ENCODE data around the gene RBM15. TPM values are rescaled to one million over a fixed set of nuclear protein-coding genes. Genes with fewer than 3 reads are reported as not detected.

RBM15 gene
- total RNA-seq, 1 donor from 2014 or later, result 36.6 TPM

DNA sequence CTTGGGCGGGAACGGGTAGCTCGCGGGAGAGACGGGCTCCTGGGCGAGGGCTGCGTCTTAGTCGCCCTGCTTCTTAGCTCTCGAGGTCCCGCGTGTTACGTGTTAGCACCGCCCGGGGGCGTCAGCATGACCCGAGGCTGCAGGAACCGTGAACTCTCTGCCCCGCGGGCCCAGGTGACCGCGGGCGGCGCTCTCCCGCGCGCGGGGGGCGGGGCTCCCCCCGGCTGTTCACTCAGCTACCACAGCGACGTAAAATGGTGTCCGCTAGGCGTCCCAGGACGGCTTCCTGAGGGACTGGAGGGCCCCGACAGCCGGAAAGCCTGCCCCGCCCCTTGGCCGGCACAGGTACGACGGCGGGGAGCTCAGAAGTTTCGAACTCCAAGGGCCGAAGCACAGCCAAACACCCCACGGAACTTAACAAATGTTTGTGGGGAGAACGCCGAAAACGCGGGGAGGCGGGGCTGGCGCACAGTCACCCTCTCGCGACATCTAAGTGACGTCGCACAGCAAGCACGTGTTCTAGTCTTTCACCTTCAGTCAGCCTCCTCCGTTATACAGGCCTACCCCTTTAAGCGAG lies 780 bp upstream of the RBM15 start:
- TF ChIP-seq, protein P1, sequence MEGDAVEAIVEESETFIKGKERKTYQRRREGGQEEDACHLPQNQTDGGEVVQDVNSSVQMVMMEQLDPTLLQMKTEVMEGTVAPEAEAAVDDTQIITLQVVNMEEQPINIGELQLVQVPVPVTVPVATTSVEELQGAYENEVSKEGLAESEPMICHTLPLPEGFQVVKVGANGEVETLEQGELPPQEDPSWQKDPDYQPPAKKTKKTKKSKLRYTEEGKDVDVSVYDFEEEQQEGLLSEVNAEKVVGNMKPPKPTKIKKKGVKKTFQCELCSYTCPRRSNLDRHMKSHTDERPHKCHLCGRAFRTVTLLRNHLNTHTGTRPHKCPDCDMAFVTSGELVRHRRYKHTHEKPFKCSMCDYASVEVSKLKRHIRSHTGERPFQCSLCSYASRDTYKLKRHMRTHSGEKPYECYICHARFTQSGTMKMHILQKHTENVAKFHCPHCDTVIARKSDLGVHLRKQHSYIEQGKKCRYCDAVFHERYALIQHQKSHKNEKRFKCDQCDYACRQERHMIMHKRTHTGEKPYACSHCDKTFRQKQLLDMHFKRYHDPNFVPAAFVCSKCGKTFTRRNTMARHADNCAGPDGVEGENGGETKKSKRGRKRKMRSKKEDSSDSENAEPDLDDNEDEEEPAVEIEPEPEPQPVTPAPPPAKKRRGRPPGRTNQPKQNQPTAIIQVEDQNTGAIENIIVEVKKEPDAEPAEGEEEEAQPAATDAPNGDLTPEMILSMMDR (IDR thresholded peaks at IDR 0.05), result peak in 2 of 3 experiments; percentile 61 to 66
- TF ChIP-seq POLR2A (IDR thresholded peaks at IDR 0.05), result peak; percentile 23 to 42
- peak in 1 of 2 donors; percentile 91 for TF ChIP-seq POLR2AphosphoS5 (IDR thresholded peaks at IDR 0.05; ENCODE audit: insufficient read depth in 1 of 2, low read depth in 1 of 2)
- no peaks in the 10 kb centered on the region for H3K27me3 ChIP-seq
- peak overlapping the region; percentile 67 to 84 for H3K4me3 ChIP-seq
- peaks cover 0 to 15% of the 10 kb centered on the region in 2 donors for H3K36me3 ChIP-seq
- intact Hi-C loops (cut with DNase I), result no loop called here
- H3K4me1 ChIP-seq, result peaks cover 47% of the 10 kb centered on the region
- DNase-seq (ENCODE audit: extremely low spot score in 2 of 2), result peak in 1 of 2 donors; percentile 100
- H3K27ac ChIP-seq, result peak overlapping the region; percentile 98
- no peaks in the 10 kb centered on the region for H3K9me3 ChIP-seq

DNA sequence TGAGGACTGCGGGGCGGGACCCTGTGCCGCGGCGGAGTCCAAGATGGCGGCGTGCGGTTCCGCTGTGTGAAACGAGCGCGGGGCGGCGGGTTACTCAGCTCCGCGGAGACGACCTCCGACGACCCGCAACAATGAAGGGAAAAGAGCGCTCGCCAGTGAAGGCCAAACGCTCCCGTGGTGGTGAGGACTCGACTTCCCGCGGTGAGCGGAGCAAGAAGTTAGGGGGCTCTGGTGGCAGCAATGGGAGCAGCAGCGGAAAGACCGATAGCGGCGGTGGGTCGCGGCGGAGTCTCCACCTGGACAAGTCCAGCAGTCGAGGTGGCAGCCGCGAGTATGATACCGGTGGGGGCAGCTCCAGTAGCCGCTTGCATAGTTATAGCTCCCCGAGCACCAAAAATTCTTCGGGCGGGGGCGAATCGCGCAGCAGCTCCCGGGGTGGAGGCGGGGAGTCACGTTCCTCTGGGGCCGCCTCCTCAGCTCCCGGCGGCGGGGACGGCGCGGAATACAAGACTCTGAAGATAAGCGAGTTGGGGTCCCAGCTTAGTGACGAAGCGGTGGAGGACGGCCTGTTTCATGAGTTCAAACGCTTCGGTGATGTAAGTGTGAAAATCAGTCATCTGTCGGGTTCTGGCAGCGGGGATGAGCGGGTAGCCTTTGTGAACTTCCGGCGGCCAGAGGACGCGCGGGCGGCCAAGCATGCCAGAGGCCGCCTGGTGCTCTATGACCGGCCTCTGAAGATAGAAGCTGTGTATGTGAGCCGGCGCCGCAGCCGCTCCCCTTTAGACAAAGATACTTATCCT lies 430 bp downstream of the RBM15 start:
- Histone ChIP-seq H3K27ac (peak overlapping the region; percentile 79), H3K9me3 (no peaks in the 10 kb centered on the region), H3K4me1 (peaks cover 59% of the 10 kb centered on the region), H3K27me3 (no peaks in the 10 kb centered on the region), H3K4me3 (peak overlapping the region; percentile 67 to 84), H3K36me3 (peaks cover 0 to 19% of the 10 kb centered on the region in 2 donors)
- intact Hi-C loops (cut with DNase I), result loop anchor here (5.0 kb wide), 1 partner anchor 68 kb away; the partner anchor contains the start of gene LAMTOR5
- TF ChIP-seq, protein P1 (IDR thresholded peaks at IDR 0.05), result peak in 2 of 3 experiments; percentile 2 to 52
- TF ChIP-seq POLR2AphosphoS5 (IDR thresholded peaks at IDR 0.05; ENCODE audit: insufficient read depth in 1 of 2, low read depth in 1 of 2) (peak in 1 of 2 donors; percentile 97), POLR2A (IDR thresholded peaks at IDR 0.05) (peak in 1 of 2 donors; percentile 79)
- no peak for DNase-seq (ENCODE audit: extremely low spot score in 2 of 2)

DNA sequence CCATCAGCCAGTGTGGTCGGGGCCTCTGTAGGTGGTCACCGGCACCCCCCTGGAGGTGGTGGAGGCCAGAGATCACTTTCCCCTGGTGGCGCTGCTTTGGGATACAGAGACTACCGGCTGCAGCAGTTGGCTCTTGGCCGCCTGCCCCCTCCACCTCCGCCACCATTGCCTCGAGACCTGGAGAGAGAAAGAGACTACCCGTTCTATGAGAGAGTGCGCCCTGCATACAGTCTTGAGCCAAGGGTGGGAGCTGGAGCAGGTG lies 961 bp downstream of the RBM15 start:
- H3K27me3 ChIP-seq, result no peaks in the 10 kb centered on the region
- TF ChIP-seq POLR2AphosphoS5 (IDR thresholded peaks at IDR 0.05; ENCODE audit: insufficient read depth in 1 of 2, low read depth in 1 of 2) (no peak), POLR2A (IDR thresholded peaks at IDR 0.05) (no peak)
- TF ChIP-seq, protein P1 (IDR thresholded peaks at IDR 0.05), result no peak
- H3K4me1 ChIP-seq, result peaks cover 65% of the 10 kb centered on the region
- peak overlapping the region; percentile 67 to 84 for H3K4me3 ChIP-seq
- peak overlapping the region; percentile 79 for H3K27ac ChIP-seq
- H3K9me3 ChIP-seq, result no peaks in the 10 kb centered on the region
- DNase-seq (ENCODE audit: extremely low spot score in 2 of 2), result no peak
- H3K36me3 ChIP-seq, result peaks cover 0 to 19% of the 10 kb centered on the region in 2 donors
- intact Hi-C loops (cut with DNase I), result loop anchor here (5.0 kb wide), 1 partner anchor 67 kb away; the partner anchor contains the start of gene LAMTOR5

DNA sequence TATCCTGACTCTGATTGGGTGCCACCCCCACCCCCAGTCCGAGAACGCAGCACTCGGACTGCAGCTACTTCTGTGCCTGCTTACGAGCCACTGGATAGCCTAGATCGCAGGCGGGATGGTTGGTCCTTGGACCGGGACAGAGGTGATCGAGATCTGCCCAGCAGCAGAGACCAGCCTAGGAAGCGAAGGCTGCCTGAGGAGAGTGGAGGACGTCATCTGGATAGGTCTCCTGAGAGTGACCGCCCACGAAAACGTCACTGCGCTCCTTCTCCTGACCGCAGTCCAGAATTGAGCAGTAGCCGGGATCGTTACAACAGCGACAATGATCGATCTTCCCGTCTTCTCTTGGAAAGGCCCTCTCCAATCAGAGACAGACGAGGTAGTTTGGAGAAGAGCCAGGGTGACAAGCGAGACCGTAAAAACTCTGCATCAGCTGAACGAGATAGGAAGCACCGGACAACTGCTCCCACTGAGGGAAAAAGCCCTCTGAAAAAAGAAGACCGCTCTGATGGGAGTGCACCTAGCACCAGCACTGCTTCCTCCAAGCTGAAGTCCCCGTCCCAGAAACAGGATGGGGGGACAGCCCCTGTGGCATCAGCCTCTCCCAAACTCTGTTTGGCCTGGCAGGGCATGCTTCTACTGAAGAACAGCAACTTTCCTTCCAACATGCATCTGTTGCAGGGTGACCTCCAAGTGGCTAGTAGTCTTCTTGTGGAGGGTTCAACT lies 2.1 kb downstream of the RBM15 start:
- no peak overlapping the region for H3K27ac ChIP-seq
- TF ChIP-seq POLR2A (IDR thresholded peaks at IDR 0.05) (no peak), POLR2AphosphoS5 (IDR thresholded peaks at IDR 0.05; ENCODE audit: insufficient read depth in 1 of 2, low read depth in 1 of 2) (no peak)
- TF ChIP-seq, protein P1 (IDR thresholded peaks at IDR 0.05), result no peak
- H3K4me1 ChIP-seq, result peaks cover 74% of the 10 kb centered on the region
- H3K9me3 ChIP-seq, result no peaks in the 10 kb centered on the region
- H3K27me3 ChIP-seq, result no peaks in the 10 kb centered on the region
- intact Hi-C loops (cut with DNase I), result loop anchor here (5.0 kb wide), 1 partner anchor 66 kb away; the partner anchor contains the start of gene LAMTOR5
- no peak overlapping the region for H3K4me3 ChIP-seq
- no peak for DNase-seq (ENCODE audit: extremely low spot score in 2 of 2)
- H3K36me3 ChIP-seq, result peaks cover 0 to 19% of the 10 kb centered on the region in 2 donors

Measured in vagina (tissue), 2 donors.